ENCODE data around the gene ZAP70. TPM values are rescaled to one million over a fixed set of nuclear protein-coding genes. Genes with fewer than 3 reads are reported as not detected.

The ZAP70 gene
- total RNA-seq, 1 donor: not detected

DNA sequence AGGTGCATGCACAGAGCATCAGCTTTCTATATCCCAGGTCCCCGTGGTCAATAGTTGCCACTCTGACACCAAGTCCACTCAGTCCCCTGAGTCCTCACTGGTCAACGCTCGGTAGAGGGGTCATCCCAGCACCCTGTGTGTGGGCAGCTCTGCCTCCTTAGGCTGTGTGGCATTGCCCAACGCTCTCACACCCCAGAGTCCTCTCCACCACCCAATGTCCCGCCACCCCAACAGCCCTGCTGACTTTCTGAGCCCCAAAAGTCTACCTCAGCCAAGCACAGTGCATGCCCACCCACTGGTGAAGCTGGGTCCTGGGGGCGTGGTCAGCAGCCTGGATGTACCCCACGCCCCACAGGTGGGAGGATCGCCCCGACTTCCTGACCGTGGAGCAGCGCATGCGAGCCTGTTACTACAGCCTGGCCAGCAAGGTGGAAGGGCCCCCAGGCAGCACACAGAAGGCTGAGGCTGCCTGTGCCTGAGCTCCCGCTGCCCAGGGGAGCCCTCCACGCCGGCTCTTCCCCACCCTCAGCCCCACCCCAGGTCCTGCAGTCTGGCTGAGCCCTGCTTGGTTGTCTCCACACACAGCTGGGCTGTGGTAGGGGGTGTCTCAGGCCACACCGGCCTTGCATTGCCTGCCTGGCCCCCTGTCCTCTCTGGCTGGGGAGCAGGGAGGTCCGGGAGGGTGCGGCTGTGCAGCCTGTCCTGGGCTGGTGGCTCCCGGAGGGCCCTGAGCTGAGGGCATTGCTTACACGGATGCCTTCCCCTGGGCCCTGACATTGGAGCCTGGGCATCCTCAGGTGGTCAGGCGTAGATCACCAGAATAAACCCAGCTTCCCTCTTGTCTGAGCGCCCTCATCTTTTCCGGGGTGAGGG lies 25.9 kb downstream of the ZAP70 start:
- no peak for DNase-seq (ENCODE audit: low read depth)
- no peak overlapping the region for H3K4me3 ChIP-seq (ENCODE audit: low read depth, low read length)
- TF ChIP-seq, protein P1, sequence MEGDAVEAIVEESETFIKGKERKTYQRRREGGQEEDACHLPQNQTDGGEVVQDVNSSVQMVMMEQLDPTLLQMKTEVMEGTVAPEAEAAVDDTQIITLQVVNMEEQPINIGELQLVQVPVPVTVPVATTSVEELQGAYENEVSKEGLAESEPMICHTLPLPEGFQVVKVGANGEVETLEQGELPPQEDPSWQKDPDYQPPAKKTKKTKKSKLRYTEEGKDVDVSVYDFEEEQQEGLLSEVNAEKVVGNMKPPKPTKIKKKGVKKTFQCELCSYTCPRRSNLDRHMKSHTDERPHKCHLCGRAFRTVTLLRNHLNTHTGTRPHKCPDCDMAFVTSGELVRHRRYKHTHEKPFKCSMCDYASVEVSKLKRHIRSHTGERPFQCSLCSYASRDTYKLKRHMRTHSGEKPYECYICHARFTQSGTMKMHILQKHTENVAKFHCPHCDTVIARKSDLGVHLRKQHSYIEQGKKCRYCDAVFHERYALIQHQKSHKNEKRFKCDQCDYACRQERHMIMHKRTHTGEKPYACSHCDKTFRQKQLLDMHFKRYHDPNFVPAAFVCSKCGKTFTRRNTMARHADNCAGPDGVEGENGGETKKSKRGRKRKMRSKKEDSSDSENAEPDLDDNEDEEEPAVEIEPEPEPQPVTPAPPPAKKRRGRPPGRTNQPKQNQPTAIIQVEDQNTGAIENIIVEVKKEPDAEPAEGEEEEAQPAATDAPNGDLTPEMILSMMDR (IDR thresholded peaks at IDR 0.05; ENCODE audit: insufficient read depth, low read depth, low read length): no peak

DNA sequence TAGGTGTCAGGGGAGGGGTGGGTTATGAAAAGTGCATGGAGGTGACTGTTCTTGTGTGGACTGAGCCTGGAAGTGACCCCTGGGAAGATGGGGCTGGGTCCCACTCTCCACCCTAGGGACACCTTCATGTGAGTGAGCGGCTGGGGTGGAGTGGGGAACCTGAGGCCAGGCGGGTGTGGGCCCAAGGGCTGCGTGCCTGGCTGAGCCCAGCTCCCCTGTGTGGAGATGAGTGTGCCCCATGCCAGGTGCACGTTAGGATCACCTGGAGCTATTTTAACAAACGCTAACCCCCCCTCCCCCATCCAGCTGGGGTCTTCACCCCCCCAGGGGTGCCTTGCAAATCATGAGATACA lies 26.5 kb downstream of the ZAP70 start:
- no peak for DNase-seq (ENCODE audit: low read depth)
- no peak overlapping the region for H3K4me3 ChIP-seq (ENCODE audit: low read depth, low read length)
- TF ChIP-seq, protein P1 (IDR thresholded peaks at IDR 0.05; ENCODE audit: insufficient read depth, low read depth, low read length): no peak

DNA sequence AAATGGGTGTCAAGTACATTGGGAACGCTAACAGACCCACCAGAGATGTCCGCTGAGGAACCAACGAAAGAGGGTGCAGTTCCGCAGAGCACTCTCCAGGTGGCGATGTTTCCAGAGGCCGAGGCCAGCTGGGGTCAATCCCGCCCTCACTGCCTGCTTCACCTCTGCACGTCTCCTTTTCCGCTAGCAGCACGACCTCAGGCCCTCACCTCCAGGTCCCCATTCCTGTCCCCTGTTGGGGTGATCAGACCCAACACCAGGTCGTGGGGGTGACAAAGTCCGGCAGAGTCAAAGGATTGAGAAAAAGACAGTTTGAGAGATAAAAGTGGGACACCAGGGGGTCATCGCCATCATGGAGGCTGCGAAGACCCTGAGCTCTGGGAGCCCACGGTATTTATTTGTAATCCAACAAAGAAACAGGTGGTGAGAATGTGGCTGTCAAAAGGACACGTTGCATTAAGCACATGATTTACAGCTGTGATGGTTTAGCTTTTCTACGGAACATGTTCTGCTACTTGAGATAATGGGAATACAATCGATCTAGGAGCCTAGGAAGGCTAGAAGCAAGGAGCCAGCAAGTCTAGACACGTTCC lies 27.3 kb downstream of the ZAP70 start:
- DNase-seq (ENCODE audit: low read depth): peak; percentile 29
- no peak overlapping the region for H3K4me3 ChIP-seq (ENCODE audit: low read depth, low read length)
- TF ChIP-seq, protein P1 (IDR thresholded peaks at IDR 0.05; ENCODE audit: insufficient read depth, low read depth, low read length): peak; percentile 86

DNA sequence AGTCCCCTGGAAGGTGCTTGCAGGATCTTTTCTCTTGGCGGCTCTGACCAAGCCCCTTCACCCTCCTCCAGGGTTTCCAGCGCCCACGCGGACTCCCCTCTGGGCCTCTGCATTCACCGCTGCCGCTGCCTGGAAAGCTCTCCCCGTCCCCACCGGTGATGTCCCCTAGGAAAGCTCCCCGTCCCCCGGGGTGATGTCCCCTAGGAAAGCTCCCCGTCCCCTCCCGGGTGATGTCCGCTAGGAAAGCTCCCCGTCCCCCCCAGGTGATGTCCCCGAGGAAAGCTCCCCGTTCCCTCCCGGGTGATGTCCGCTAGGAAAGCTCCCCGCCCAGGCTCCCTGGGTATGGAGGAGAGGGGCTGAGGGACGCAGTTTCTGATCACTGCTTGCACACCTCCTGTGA lies 27.9 kb downstream of the ZAP70 start:
- TF ChIP-seq, protein P1 (IDR thresholded peaks at IDR 0.05; ENCODE audit: insufficient read depth, low read depth, low read length): no peak
- no peak overlapping the region for H3K4me3 ChIP-seq (ENCODE audit: low read depth, low read length)
- no peak for DNase-seq (ENCODE audit: low read depth)

DNA sequence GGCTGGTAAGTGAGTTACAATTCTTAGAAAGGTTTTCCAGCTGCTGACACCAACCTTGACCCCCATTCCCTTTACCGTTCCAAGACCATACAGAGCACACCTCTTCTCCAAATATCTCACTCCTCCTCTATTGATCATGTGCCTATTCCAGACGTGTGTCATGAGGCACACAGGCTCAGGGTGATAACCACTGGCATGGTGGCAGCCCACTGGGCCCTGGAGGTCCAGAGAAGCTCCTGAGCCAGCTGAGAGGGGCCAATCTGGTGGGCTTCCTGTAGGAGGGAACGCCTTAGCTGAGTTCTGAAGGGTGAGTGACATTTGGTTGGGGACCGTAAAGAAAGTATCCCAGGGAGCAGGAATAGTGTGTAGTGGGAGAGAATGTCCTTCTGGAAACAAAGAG lies 28.3 kb downstream of the ZAP70 start:
- H3K4me3 ChIP-seq (ENCODE audit: low read depth, low read length): no peak overlapping the region
- TF ChIP-seq, protein P1 (IDR thresholded peaks at IDR 0.05; ENCODE audit: insufficient read depth, low read depth, low read length): no peak
- DNase-seq (ENCODE audit: low read depth): no peak

DNA sequence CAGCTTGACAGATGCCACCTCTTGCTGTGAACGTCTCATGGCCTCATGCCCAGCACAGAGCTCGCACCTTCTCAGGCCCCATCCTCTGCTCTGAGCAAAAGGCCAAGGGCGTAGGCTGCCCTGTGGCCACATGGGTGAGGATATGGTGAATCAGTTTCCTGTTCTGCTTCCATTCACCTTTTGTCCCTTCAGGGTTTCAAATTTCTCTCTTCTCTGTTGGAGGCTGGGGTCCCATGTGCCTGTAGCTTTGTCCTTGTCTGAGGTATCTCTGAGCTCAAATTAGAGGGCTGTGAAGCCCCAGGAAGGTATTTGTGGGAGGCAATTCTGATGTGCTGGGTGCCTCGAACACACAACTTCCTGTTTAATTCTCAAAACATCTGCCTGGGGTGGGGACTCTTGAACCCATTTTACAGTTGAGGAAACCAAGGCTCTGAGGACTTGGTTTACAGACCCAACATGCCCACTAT lies 29.0 kb downstream of the ZAP70 start:
- DNase-seq (ENCODE audit: low read depth): no peak
- TF ChIP-seq, protein P1 (IDR thresholded peaks at IDR 0.05; ENCODE audit: insufficient read depth, low read depth, low read length): no peak
- H3K4me3 ChIP-seq (ENCODE audit: low read depth, low read length): no peak overlapping the region
